Mucosa of descending colon (tissue), 3 donors: ENCODE data around the gene GON4L. TPM values are rescaled to one million over a fixed set of nuclear protein-coding genes. Genes with fewer than 3 reads are reported as not detected.
"Not testable (repeated sequence)": the region's sequence is repeated elsewhere in the genome, so short reads cannot be mapped to it uniquely, and the experiment has no call there.

ENCODE experiments used
- ATAC-seq: fragments of 200-7000 bp; cut with Tn5 transposase; one replicate; pipeline ENCODE4 v1.9.1; 2020; ENCODE audit warnings: mild to moderate bottlenecking, moderate library complexity
- DNase-seq, 3 donors: peaks; one replicate each; pipeline ENCODE4 v3.0.0-alpha.2; 2020
- H3K36me3 ChIP-seq: fragments of 200-600 bp; one replicate; pipeline ENCODE4 v1.8.0; 2021; ENCODE audit warnings: low read depth, mild to moderate bottlenecking
- H3K4me1 ChIP-seq: fragments of 200-600 bp; one replicate; pipeline ENCODE4 v1.8.0; 2021; ENCODE audit warnings: low read depth, mild to moderate bottlenecking
- H3K4me3 ChIP-seq: fragments of 200-600 bp; one replicate; pipeline ENCODE4 v1.8.0; 2021; ENCODE audit warnings: mild to moderate bottlenecking
- H3K9me3 ChIP-seq: fragments of 200-600 bp; one replicate; pipeline ENCODE4 v1.8.0; 2021; ENCODE audit warnings: mild to moderate bottlenecking
- CTCF ChIP-seq: fragments of 200-600 bp; IDR thresholded peaks from one replicate; pipeline ENCODE4 v1.8.0; 2022; ENCODE audit warnings: antibody characterized with exemption, mild to moderate bottlenecking
- intact Hi-C, 2 donors: fragments of 100-400 bp; cut with DNase I in 1 of 2; cut with micrococcal nuclease in 1 of 2; formaldehyde crosslinking; loops; one replicate each; pipeline versions ENCODE4 v1.11.0 to v1.11.1; 2022; cut with DNase I, micrococcal nuclease
- total RNA-seq, 3 donors: library from RNA; stranded (reverse); fragmentation: NEBNext Ultra II Directional in 2 of 3; extraction: Animal tissue kit (Norgen Biotek cat#: 25700) in 2 of 3; gene quantifications; one replicate each; pipeline versions ENCODE4 v1.2.1 to v1.2.4, GENCODE V29; 2021 to 2023
- donor health status: DM: no; HTN: no; CAD: no; lungs with moderate emphysema.
- donor health status: DM: no; HTN: no; CAD: no.
- donor health status: DM: no; HTN: yes; CAD: no.

GON4L gene
- total RNA-seq, 3 donors from 2014 or later = 38.7 to 63.0 (median 54.3) TPM

- DNase-seq (no peak), ATAC-seq (no peak)
- intact Hi-C loops = no loop called here
- Histone ChIP-seq H3K4me3 (no peak overlapping the region), H3K9me3 (no peaks in the 10 kb centered on the region), H3K4me1 (no peaks in the 10 kb centered on the region), H3K36me3 (no peaks in the 10 kb centered on the region)
- no peak for TF ChIP-seq CTCF
These were observed 9.0 kb downstream of the GON4L start for GRCh38 chr1:155847823-155848529.

GRCh38 chr1:155844860-155845421 lies 12.1 kb downstream of the GON4L start:
- intact Hi-C loops = no loop called here
- Histone ChIP-seq H3K4me1 (no peaks in the 10 kb centered on the region), H3K4me3 (no peak overlapping the region), H3K36me3 (no peaks in the 10 kb centered on the region), H3K9me3 (no peaks in the 10 kb centered on the region)
- no peak for ATAC-seq
- no peak for DNase-seq
- no peak for TF ChIP-seq CTCF

GRCh38 chr1:155840386-155840785 lies 16.6 kb downstream of the GON4L start:
- DNase-seq (no peak), ATAC-seq (no peak)
- no peak overlapping the region for H3K4me3 ChIP-seq
- no peak for TF ChIP-seq CTCF
- intact Hi-C loops = no loop called here
- H3K4me1 ChIP-seq = no peaks in the 10 kb centered on the region
- no peaks in the 10 kb centered on the region for H3K36me3 ChIP-seq
- H3K9me3 ChIP-seq = no peaks in the 10 kb centered on the region

- Histone ChIP-seq H3K4me3 (no peak overlapping the region), H3K9me3 (no peaks in the 10 kb centered on the region), H3K4me1 (no peaks in the 10 kb centered on the region), H3K36me3 (no peaks in the 10 kb centered on the region)
- ATAC-seq (no peak), DNase-seq (no peak)
- intact Hi-C loops = no loop called here
- TF ChIP-seq CTCF = no peak
These were observed 21.5 kb downstream of the GON4L start for GRCh38 chr1:155835548-155835947.

GRCh38 chr1:155834927-155835399 lies 22.1 kb downstream of the GON4L start:
- H3K4me3 ChIP-seq, intact Hi-C loops, H3K36me3 ChIP-seq, H3K9me3 ChIP-seq, ATAC-seq, DNase-seq, H3K4me1 ChIP-seq: not testable (repeated sequence)

GRCh38 chr1:155834296-155834926 lies 22.6 kb downstream of the GON4L start:
- intact Hi-C loops = no loop called here
- Histone ChIP-seq H3K36me3 (no peaks in the 10 kb centered on the region), H3K4me1 (no peaks in the 10 kb centered on the region), H3K4me3 (no peak overlapping the region), H3K9me3 (no peaks in the 10 kb centered on the region)
- no peak for DNase-seq
- no peak for TF ChIP-seq CTCF
- ATAC-seq = no peak
